GM21619 (cell line): ENCODE results near the gene GNPTG.

Experiments
- ATAC-seq: cut with Tn5 transposase; IDR thresholded peaks from one replicate; pipeline ENCODE4 v1.9.1; 2021; ENCODE audit not compliant: unreplicated experiment

Gene GNPTG

DNA sequence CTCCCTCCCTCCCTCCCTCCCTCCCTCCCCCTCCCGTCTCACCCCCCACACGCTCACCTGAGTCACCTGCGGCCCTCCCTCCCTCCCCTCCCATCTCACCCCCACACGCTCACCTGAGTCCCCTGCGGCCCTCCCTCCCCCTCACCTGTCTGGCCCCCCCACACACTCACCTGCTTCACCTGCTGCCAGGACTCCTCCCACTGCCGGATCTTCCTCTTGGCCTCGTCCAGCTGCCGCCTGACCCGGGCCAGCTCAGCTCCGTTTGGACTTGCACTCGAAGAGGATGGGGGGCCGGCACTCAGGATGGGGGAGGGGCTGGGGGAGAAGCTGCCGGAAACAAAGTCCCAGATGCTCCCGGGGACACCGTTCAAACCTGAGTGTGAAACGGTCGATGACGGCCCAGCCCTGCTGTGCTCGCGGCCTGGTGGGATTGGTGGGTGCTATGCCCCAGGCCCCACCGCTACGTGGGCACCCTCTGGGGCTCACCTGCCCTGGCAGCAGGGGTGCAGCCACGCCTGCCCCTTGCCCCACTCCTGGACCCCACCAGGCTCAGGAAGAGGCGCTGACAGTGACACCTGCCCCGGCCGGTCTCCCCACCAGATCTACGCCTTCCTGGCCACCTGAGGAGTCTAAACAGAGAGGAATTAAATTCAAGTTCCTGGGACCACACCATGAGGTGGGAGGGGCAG lies 15.9 kb downstream of the GNPTG start:
- no peak for ATAC-seq

DNA sequence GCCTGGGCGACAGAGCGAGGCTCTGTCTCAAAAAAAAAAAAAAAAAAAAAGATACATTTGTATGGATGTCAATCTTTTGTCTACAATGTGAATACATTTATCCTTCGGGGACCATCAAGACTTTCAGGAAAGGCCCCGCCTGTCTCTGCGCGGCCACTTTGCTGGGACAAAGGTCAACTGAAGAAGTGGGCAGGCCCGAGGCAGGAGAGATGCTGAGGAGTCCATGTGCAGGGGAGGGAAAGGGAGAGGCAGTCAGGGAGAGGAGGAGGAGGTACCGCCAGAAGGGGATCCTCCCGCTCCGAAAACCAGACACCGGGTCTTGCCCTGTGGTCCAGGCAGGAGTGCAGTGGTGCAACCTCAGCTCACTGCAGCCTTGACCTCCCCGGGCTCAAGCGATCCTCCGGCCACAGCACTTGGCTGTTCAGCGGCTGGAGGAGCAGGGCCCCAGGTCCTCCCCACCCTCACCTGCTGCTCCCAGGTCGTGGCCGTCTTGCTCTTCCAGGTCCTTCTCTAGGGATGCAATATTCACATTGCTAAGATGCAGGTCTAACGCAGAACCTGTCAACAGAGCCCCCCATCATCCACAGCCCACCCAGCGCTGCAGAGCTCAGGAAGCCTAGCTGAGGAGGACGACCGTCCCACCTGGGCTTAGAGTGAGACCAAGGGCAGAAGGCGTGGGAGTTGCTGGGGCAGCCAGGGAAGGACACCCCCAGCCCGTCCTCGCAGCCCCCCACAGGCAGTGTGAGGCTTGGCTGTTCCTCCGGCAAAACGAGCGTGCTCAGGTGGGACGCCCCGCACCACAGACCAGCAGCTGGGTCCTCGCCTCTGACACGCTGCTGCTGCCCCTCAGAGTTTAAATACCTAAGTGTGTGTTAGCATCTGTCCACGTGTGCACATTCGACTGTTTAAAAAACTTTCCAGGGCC lies 19.6 kb downstream of the GNPTG start:
- ATAC-seq, result no peak

DNA sequence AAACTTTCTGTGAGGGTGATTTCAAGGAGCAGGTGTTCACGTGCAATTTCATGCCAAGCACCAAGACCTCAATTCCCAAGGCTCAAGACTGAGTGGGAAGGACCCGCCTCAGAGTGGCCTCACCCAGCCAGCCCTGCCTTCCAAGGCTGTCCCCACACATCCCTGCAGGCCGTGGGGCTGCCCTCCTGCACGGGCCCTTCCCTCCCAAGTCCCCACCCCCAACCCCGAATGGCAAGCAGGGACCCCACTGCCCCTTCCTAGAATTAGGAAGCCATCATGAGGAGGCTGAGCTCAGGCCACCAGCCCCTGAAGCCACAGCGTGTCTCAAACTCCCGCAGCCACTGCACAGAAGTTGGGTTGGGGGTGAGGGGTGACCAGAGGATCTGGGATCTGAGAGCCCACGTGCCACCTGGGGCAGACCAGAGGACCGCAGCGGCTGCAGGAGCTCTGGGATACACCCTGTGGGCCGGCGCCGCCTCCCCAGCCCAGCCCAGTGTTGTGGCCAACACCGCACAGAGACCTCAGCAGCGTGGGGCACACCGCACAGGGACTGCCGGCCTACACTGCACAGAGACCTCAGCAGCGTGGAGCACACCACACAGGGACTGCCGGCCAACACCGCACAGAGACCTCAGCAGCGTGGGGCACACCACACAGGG lies 20.7 kb downstream of the GNPTG start:
- ATAC-seq, result no peak

DNA sequence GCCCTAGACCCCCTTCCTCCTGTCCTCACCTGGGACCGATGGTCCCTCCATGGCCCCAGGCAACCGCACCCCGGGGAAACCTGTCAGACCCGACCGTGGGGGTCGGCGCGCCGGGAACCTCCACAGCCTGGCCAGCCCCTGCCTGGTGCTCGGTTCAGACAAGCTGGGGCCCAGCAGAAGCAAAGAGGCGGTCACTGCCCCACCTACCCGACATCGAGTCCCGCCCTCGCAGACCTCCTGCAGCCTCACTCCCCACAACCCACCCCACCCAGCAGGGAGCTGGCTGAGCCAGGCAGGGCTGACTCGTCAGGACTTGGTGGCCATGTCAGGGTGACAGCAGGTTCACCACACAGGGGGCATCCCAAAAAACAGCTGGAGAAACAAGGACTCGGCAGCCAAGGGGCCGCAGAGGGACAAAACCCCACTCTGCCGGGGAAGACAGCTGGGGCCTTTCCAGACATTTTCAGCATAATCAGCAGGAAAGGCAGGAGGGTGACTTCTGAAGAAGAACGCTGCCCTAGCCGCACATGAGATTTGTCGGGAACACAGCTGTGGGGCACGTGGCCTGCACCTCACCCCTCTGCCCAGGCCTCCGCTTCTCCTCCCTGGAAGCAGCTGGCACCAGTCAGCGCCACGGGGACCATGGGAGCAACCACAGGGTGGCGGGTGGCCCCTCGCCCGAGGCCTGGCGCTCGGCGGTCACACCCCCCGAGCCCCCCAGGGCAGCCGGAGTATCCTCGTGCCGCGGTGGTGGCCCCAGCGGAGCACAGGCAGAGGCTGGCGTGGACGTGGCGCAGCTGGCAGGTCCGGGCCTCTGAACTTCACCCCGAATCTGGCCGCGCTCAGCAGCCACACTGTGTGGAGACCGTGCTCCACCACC lies 22.9 kb downstream of the GNPTG start:
- no peak for ATAC-seq

DNA sequence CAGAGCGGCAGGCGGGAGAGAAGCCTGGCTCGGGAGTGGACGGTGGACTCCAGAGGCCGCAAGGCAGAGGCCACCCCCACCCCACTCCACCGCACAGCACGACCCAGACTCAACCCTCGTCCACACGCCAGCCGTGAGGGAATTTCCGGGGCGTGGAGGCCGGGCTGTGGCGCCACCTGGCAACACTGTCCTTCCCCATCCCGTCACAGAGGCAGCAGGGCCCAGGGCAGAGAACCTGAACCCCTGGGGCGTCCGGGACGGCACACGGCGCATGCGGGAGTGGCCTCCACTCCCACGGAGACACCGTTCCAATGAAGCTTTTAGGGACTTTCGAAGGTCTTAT lies 23.5 kb downstream of the GNPTG start:
- no peak for ATAC-seq

DNA sequence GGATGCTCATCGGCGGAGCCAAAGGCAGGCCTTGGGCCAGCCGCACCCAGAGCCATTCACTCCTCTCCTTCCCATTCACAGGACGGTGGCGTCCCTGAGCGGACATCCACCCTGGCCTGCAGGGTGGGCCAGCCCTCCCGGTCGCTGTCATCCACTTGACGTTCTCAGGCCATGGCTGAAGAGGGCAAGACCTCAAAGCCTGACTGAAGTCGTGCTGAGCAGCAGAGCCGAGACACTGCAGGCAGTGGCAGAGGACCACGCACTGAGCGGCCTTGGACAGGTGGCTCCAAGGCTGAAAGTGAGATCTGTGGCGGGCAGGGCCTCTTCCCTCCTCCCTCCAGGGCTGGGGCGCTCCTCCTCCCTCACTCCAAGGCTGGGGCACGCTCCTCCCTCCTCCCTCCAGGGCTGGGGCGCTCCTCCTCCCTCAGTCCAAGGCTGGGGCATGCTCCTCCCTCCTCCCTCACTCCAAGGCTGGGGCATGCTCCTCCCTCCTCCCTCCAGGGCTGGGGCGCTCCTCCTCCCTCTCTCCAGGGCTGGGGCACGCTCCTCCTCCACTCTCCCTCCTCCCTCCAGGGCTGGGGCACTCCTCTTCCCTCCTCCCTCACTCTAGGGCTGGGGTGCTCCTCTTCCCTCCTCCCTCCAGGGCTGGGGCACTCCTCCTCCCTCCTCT lies 24.1 kb downstream of the GNPTG start:
- ATAC-seq, result no peak

DNA sequence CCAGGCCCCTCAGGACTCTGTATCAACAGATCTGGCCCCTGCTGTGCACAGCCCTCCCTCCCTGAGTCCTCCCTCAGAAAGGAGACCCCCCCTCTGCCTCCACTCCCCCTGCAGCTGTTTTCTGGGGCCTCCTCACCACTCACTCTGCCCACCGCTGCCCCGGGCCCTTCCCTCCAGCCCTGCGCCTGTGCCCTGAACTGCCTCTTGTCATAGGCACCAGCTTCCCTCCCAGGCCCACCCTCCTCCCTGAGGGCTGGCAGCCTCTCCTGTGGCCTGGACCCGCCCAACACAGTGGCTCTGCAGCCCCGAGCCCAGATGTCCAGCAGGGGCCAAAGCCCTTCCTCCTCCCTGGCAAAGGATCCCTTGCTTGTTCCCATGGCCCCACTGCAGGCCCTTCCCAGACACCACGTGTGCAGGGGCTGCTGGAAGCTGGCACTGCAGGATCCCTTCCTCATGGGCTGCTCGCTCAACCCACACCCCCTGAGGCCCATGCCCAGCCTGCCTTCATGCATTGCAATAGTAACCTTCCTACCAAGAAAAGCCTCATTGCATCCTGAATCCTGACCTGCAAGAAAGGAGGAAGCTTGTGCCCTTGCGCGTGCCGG lies 25.8 kb downstream of the GNPTG start:
- no peak for ATAC-seq

DNA sequence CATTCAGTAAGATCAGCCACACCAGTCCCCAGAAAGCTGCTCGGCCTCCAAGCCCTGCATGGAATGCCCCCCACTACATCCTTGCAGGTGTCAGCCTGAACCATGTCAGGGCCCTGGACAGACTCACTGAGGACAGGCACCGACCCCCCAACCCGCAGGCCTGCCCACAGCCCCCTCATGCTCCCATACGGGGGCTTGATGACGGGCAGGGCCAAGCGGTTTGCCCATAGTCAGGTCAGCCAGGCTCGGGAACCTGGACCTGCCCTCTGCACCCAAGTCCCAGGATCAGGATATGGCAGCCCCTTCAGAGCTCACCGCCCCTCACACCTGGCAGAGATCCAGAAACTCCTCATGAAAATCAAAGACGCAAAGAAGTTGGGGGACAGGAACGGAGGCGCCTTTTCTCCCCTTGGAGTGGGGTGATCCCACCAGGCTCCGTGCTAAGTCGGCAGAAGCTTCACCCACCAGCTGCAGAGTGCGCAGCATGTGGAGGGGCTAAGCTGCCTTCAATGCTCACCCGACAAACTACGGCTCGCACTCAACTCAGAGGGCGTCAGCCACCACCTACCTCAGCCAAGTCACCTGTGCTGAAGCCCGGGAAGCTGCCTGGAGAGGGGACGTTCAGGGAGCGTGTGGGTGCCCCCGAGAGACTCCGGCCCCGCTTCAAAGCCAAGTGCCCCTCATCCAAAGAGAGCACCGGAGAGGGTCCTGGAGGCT lies 26.5 kb downstream of the GNPTG start:
- ATAC-seq, result no peak

DNA sequence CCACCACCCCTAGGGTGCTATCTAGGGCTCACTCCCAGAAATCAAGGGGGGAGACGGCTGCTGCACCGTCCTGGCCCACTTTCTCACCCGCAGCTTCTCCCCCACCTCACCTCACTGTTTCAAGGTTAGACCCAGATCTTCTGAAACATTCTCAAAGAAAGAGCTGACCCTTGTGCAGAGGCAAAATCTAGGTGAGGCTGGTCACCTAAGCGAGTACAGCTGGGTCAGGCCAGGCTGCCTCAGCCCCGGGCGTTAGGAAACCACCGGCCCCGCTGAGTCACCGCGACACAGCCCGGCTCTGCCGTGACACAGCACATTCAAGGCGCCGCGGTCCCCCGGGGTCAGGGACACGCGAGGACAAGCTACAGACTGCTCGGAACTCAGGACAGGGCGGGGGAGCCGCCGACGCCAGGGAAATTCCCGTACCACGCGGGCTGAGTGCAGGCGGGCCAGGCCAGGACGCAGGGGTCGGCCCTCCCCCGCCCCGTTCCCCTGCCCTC lies 27.1 kb downstream of the GNPTG start:
- peak; percentile 53 for ATAC-seq

DNA sequence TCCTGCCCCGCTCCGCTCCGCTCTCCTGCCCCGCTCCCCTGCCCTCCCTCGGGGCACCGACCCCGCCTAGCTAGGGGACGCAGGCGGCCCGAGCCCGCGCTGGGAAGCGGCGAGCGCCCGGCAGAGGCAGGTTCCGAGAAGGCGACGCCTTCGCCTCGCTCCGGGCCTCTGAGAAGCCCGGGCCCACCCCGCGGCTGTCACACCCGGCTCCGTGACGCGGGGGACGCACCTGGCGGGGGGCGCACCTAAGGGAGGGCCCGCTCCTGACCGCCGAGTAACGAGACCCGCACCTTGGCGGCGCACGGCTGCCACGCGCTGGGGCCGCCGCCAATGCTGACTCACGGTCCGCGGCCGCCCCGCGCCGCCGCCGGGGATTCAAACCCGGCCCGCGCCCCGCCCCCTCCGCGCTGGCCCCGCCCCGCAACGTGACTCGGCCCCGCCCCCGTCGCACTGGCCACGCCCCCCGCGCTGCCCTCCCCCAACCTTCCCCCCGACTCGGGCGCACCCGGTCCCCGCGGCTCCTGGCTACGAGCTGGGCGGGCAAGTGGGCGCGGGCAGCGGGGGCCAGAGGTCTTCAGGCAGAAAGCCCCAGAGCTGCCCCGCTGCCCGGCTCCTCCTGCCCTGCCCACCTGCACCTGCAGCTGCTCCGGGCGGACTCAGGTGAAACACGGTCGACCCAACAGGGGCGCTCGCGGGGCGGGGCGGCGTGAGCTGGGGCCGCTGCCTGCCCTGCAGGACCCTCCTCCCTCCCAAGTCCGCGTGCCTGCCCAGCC lies 27.8 kb downstream of the GNPTG start:
- ATAC-seq, result peak; percentile 41

DNA sequence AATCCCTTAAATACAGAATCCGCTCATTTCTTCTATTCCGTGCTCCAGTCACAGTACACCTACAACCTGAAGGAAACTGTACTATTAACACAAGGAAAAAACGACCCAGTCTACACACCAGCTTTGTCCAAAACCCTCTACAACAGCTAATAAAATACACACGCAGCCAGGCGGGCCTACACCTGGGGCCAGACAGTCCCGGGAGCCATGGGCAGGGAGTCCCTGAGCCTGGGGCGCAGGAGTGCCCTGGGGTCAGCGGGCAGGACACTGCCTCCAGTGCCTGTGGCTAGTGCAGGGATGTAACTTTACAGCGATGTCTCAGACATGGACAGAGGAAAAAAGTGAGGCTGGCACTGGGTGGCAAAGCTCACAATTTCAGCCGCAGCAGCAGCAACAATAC lies 28.5 kb downstream of the GNPTG start:
- no peak for ATAC-seq

DNA sequence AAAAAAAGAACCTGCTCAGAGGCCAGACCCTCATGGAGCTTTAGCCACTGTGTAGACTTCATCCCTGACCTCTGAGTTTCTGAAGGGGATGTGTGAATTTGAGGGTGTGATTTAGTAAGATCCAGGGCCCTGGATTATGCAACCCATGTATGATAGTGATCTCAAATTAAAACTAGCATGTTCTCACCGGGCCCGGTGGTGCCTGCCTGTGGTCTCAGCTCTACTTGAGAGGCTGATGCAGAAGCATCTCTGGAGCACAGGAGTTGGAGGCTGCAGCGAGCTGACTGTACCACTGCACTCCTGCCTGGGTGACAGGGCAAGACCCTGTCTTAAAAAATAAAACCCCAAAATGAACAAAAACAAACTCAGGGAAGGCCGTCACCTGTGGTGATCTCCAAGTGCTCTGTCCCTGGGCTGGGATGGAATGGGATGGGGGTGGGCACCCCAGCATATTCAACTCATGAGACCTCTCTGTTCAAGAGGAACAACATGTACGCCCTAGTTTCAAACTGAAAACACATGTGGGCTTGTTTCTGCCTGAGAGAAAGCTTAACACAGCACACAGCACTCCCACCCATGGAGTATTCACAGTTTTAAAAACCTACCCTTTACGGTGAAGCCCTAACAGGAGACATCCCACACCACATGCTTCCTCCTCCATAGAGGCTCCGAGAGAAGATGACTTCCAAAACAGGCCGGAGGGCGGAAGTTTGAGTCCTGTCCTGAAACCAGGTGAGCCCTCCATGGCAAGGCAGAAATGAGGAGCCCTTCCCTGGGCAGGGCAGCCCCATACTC lies 30.1 kb downstream of the GNPTG start:
- no peak for ATAC-seq

DNA sequence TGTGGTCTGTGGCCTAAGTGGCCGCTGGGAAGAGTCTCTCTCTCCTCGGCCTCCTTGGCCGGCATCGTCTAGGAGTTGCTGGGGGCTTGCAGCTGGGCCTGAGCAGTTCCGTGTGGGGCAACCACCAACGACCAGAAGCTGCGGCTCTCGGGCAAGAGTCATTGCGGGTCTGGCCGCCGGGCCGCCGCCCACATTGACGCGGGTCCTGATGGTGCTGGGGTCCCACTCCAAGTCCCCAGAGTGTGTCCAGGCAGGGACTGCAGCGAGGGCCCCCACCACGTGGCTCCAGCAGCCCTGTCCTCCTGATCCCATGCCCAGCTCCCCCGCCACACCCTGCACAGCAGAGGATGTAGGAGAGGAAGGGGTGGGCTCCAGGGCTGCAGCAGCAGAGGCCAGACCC lies 31.8 kb downstream of the GNPTG start:
- ATAC-seq, result no peak

DNA sequence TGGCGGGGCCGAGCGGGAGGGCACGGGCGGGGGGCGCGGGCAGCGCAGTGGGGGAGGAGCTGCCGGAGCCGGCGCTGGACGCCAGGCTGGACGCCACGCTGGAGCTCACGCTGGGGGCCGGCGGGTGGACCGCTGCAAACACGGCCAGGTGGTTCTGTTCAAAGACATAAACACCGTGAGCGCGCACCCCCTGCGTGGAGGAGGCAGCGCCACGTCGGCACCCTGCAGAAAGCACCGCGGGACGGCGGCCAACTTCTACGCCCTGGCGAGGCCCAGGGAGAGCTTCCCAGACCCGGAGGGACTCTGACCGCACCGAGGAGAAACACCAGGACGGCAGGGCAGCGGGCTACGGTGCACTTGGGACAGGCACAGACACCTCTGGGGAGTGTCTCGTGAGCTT lies 33.5 kb downstream of the GNPTG start:
- ATAC-seq, result no peak

DNA sequence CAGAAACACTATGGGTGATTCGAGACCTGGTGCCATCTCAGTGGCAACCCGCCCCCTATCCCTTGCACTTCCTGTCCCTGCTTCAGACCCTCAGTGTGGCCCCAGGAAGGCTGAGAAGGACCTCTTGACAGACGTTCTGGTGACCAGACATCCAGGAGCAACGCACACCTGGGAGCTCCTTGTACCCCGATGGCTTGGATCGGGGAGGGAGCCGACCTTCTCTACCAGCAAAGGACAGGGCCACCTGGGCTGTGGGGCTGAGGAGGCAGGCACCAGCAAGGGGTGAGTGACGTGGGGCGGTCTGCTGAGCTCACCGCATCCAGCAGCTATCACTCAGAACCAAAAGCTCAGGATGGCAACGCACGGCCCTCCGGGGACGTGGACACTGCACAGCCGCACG lies 35.6 kb downstream of the GNPTG start:
- ATAC-seq, result no peak

DNA sequence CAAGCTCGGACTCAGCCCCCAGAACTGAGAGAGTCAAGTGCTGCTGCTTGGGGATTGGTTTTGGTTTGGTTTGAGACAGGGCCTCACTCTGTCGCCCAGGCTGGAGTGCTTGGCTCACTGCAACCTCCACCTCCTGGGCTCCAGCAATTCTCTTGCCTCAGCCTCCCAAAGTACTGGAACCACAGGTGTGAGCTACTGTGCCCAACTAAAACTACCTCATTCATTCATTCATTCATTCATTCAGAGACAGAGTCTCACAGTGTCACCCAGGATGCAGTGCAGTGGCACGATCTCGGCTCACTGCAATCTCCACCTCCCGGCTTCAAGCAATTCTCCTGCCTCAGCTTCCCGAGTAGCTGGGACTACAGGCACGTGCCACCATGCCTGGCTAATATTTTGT lies 38.0 kb downstream of the GNPTG start:
- no peak for ATAC-seq

DNA sequence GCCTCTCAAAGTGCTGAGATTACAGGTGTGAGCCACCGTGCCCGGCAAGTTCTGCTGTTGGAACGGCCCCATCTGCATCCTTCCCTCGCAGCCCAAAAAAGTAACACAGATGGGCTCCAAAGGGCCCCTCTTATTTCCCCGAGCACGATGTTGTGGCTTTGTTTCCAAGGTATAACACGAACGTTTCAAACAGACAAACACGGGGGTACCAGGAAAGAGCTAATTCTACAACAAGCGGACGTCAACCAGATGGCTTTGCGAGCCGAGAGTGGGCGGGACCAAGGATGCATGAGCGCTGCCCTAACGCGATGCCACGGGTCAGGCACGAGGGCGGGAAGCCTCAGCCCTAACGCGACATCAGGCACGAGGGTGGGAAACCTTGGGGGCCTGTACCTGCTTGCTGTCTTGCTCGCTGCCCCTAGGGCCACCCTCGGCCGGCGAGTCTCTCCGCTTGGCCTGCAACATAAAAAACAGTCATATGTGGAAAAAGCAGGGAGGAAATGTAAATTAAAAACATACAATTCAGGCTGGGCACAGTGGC lies 38.6 kb downstream of the GNPTG start:
- no peak for ATAC-seq
